ENCODE measurements around the gene CLSTN2. TPM values are rescaled to one million over a fixed set of nuclear protein-coding genes. Genes with fewer than 3 reads are reported as not detected.

The CLSTN2 gene
- total and polyA plus RNA-seq, 2 of the 13 experiments (the other 11 are each of a cell fraction or from before 2014, with no cell fraction given): not detected

DNA sequence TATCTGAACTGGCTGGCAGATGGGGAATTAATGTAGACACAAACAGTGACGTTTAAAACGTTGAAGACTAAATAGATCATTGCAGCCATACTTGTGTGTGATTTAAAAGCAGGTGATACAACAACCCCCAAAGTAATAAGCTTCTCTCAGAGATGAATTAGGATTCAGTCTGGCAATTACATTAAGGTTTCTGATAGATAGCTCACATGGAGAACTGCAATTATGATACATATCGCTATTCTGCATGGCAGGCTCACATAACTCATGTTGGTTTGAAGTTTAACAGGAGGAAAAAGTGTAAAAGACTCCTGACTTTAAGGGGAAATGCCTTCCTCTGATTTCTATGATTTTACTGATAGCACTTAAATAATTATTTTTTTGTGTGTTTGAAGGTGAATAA, 196.9 kb downstream of the CLSTN2 start (continued):
- TF ChIP-seq, protein P1, sequence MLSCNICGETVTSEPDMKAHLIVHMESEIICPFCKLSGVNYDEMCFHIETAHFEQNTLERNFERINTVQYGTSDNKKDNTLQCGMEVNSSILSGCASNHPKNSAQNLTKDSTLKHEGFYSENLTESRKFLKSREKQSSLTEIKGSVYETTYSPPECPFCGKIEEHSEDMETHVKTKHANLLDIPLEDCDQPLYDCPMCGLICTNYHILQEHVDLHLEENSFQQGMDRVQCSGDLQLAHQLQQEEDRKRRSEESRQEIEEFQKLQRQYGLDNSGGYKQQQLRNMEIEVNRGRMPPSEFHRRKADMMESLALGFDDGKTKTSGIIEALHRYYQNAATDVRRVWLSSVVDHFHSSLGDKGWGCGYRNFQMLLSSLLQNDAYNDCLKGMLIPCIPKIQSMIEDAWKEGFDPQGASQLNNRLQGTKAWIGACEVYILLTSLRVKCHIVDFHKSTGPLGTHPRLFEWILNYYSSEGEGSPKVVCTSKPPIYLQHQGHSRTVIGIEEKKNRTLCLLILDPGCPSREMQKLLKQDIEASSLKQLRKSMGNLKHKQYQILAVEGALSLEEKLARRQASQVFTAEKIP (CRISPR knock-in tag; IDR thresholded peaks at IDR 0.05; ENCODE audit: borderline replicate concordance): no peak
- no peak for TF ChIP-seq AHR (CRISPR knock-in tag; IDR thresholded peaks at IDR 0.05)
- TF ChIP-seq NFIB (CRISPR knock-in tag; IDR thresholded peaks at IDR 0.05; ENCODE audit: borderline replicate concordance): no peak

DNA sequence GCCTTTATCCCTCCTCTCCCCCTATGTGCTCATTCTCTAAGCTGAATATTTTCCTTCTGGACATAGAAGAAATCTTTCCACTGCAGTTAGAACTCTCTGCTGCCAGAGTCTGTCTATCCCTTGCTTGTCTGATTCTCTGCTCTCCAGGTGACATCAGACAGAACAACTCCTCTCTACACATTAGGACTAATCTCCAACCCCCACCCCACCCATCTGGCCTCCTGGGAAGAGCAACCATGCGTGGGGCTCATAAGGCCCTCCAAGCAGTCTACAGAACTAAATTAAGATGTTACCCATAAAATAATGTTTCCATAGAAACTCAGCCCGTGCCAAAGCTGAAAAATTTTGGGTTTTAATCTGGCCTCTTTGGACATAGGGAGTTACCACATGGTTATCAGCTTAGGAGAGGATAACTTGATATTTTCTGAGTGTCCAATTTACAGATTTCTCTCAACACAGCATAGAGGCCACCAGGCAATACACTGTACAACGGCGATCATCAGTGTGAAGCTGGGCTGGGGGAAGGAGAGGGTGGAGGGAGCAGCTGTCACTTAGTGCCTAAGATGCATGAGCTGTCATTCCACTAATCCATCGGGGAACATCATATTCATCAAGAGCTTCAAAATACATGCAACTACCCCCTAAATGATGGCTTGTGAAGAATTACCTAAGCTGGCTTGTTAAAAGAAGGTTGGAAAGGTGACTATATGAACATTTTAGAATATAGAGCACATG, 199.4 kb downstream of the CLSTN2 start:
- 7% methylated on average over 5 of the region's 5 CpGs for WGBS (ENCODE audit: low lambda C conversion rate)
- H3K4me1 ChIP-seq (ENCODE audit: insufficient read depth, low read length): no peaks in the 10 kb centered on the region
- ATAC-seq (no peak), DNase-seq (ENCODE audit: low spot score) (no peak), FAIRE-seq (no peak)
- CTCF ChIA-PET (ENCODE audit: low intra/inter-chr PET ratio, low total read pairs): no interaction called here
- H3K4me2 ChIP-seq (ENCODE audit: low read depth, low read length): no peak overlapping the region
- no peaks in the 10 kb centered on the region for H3K36me3 ChIP-seq (replicated peaks in 1 of 2; ENCODE audit: control insufficient read depth in 1 of 2, insufficient read depth in 2 of 2, low read length in 2 of 2)
- H3K27me3 ChIP-seq (ENCODE audit: control insufficient read depth in 1 of 2, insufficient read depth in 2 of 2, low read length in 2 of 2): no peaks in the 10 kb centered on the region; a peak in 1 of 5 replicates
- in situ Hi-C loops (cut with HindIII; ENCODE audit: extremely low pct_ligation_motif_present, low pct_unique_long_range_greater_than_20kb): loop anchor here (25.0 kb wide), 1 partner anchor 728 kb away; no protein-coding TSS in a partner anchor
- H3K27ac ChIP-seq (ENCODE audit: extremely low read length, insufficient read depth, low read length): no peak overlapping the region
- H4K20me1 ChIP-seq (ENCODE audit: insufficient read depth, low read length): no peaks in the 10 kb centered on the region
- H3K79me2 ChIP-seq (ENCODE audit: insufficient read depth, low read length): no peaks in the 10 kb centered on the region
- no peaks in the 10 kb centered on the region for H3K9me3 ChIP-seq (ENCODE audit: low read length)
- no peak overlapping the region for H3K9ac ChIP-seq (ENCODE audit: insufficient read depth, low read depth, low read length)
- no peak overlapping the region for H3K4me3 ChIP-seq (replicated peaks in 1 of 3; ENCODE audit: insufficient read depth in 1 of 3, low read depth in 2 of 3, low read length in 3 of 3)
- intact Hi-C loops (cut with micrococcal nuclease; ENCODE audit: unreplicated experiment): no loop called here
- POLR2A ChIA-PET: no interaction called here
- no TSS peak for BruUV-seq (replicated peaks)
- H2AFZ ChIP-seq (ENCODE audit: low read length): no peak overlapping the region
- TF ChIP-seq ZNF891 (CRISPR knock-in tag; IDR thresholded peaks at IDR 0.05) (no peak), GZF1 (CRISPR knock-in tag; IDR thresholded peaks at IDR 0.05) (no peak), CBX1 (IDR thresholded peaks at IDR 0.05; ENCODE audit: low read depth) (no peak), ZNF10 (CRISPR knock-in tag; IDR thresholded peaks at IDR 0.05; ENCODE audit: borderline replicate concordance, low read depth) (no peak), FOXJ3 (CRISPR knock-in tag; IDR thresholded peaks at IDR 0.05; ENCODE audit: borderline replicate concordance) (no peak), MTF1 (CRISPR knock-in tag; IDR thresholded peaks at IDR 0.05) (no peak), ZNF101 (CRISPR knock-in tag; IDR thresholded peaks at IDR 0.05; ENCODE audit: borderline replicate concordance, low read depth) (no peak), ZSCAN29 (CRISPR knock-in tag; conservative IDR thresholded peaks at IDR 0.05) (no peak), ZBTB3 (CRISPR knock-in tag; IDR thresholded peaks at IDR 0.05; ENCODE audit: borderline replicate concordance, low read depth) (no peak), HDAC6 (IDR thresholded peaks at IDR 0.05; ENCODE audit: low read depth, low read length) (no peak), BORCS8-MEF2B (CRISPR knock-in tag; IDR thresholded peaks at IDR 0.05) (no peak), ZNF7 (CRISPR knock-in tag; IDR thresholded peaks at IDR 0.05) (no peak)
- TF ChIP-seq, protein P2, sequence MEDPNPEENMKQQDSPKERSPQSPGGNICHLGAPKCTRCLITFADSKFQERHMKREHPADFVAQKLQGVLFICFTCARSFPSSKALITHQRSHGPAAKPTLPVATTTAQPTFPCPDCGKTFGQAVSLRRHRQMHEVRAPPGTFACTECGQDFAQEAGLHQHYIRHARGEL (CRISPR knock-in tag; IDR thresholded peaks at IDR 0.05): no peak
- TF ChIP-seq, protein P3, sequence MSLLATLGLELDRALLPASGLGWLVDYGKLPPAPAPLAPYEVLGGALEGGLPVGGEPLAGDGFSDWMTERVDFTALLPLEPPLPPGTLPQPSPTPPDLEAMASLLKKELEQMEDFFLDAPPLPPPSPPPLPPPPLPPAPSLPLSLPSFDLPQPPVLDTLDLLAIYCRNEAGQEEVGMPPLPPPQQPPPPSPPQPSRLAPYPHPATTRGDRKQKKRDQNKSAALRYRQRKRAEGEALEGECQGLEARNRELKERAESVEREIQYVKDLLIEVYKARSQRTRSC (CRISPR knock-in tag; IDR thresholded peaks at IDR 0.05; ENCODE audit: low read depth): no peak
- TF ChIP-seq, protein P4, sequence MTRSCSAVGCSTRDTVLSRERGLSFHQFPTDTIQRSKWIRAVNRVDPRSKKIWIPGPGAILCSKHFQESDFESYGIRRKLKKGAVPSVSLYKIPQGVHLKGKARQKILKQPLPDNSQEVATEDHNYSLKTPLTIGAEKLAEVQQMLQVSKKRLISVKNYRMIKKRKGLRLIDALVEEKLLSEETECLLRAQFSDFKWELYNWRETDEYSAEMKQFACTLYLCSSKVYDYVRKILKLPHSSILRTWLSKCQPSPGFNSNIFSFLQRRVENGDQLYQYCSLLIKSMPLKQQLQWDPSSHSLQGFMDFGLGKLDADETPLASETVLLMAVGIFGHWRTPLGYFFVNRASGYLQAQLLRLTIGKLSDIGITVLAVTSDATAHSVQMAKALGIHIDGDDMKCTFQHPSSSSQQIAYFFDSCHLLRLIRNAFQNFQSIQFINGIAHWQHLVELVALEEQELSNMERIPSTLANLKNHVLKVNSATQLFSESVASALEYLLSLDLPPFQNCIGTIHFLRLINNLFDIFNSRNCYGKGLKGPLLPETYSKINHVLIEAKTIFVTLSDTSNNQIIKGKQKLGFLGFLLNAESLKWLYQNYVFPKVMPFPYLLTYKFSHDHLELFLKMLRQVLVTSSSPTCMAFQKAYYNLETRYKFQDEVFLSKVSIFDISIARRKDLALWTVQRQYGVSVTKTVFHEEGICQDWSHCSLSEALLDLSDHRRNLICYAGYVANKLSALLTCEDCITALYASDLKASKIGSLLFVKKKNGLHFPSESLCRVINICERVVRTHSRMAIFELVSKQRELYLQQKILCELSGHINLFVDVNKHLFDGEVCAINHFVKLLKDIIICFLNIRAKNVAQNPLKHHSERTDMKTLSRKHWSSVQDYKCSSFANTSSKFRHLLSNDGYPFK (CRISPR knock-in tag; IDR thresholded peaks at IDR 0.05; ENCODE audit: borderline replicate concordance): no peak
